NCI-H1436 (cell line): Measurements from ENCODE around the gene CACNG6.

ENCODE experiments used
- DNase-seq: peaks from one replicate; lab custom pipeline; 2025; lab: John Stamatoyannopoulos, UW

Gene CACNG6

DNA sequence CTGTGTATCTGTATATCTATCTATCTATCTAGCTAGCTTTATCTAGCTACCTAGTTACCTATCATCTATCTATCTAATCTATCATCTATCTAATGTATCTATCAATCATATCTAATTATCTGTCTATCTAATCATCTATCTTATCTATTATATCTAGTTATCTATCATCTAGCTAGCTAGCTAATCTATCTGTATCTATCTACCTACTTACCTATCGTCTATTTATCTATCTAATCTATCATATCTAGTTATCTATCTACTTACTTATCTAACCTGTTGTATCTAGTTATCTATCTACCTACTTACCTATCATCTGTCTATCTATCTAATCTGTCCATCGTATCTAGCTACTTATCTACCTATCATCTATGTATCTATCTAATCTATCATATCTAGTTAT, 54.3 kb downstream of the CACNG6 start:
- no peak for DNase-seq

DNA sequence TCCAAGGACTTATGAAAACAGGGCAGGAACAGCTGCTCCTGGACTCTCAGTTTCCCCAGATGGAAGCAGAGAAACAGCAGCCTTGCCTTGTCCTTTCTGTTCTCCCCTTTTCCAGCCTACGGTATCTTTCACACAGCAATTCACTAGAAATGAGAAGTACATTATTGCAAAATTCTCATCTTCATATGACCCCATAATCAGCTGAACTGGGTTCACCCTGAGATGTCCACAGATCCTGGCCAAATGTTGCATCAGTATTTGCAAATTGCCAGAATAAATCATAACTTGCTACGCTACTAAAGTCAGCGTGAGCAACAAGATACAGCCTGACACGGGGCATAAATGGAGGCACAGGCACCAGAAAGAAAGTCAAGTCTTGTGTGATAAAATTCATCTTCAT, 56.2 kb downstream of the CACNG6 start:
- DNase-seq: no peak
